Heart right ventricle (tissue), 16 donors: ENCODE data around the gene LYSMD1. TPM values are rescaled to one million over a fixed set of nuclear protein-coding genes. Genes with fewer than 3 reads are reported as not detected.
A peak's percentile ranks its signal among the peaks of the same experiment; 100 is the strongest.

ENCODE experiments used
- ATAC-seq, 8 donors: fragments of 200-7000 bp; cut with Tn5 transposase; one replicate each; pipeline ENCODE4 v1.9.1; 2020; ENCODE audit warnings: mild to moderate bottlenecking in 8 of 8, moderate library complexity in 8 of 8, moderate number of reproducible peaks in 1 of 8
- DNase-seq, 2 donors: peaks; one replicate each; pipeline ENCODE4 v3.0.0-alpha.2; 2020
- H3K27ac ChIP-seq, 10 donors: fragments of 200-600 bp; sonication (generic) in 2 of 10; one replicate each; pipeline versions ENCODE4 v1.5.0 to v1.8.0; 2020 to 2022; ENCODE audit warnings: mild to moderate bottlenecking in 3 of 10
- H3K27me3 ChIP-seq, 7 donors: fragments of 200-600 bp; one replicate each; pipeline ENCODE4 v1.8.0; 2021 to 2022; ENCODE audit warnings: mild to moderate bottlenecking in 2 of 7
- H3K36me3 ChIP-seq, 9 donors: fragments of 200-600 bp; sonication (generic) in 1 of 9; one replicate each; pipeline versions ENCODE4 v1.5.0 to v1.8.0; 2020 to 2022; ENCODE audit warnings: mild to moderate bottlenecking in 2 of 9
- H3K4me1 ChIP-seq, 9 donors: fragments of 200-600 bp; sonication (generic) in 1 of 9; one replicate each; pipeline versions ENCODE4 v1.5.0 to v1.8.0; 2020 to 2022; ENCODE audit warnings: mild to moderate bottlenecking in 4 of 9
- H3K4me3 ChIP-seq, 10 donors: fragments of 200-600 bp; sonication (generic) in 2 of 10; one replicate each; pipeline versions ENCODE4 v1.5.0 to v1.8.0; 2020 to 2022; ENCODE audit warnings: mild to moderate bottlenecking in 7 of 10, moderate library complexity in 2 of 10
- H3K9me3 ChIP-seq, 11 donors: fragments of 200-600 bp in 10 of 11; sonication (generic) in 2 of 11; one replicate each; pipeline versions ENCODE4 v1.5.0 to v1.8.0; 2013 to 2022; ENCODE audit warnings: mild to moderate bottlenecking in 2 of 11, control low read depth in 1 of 11, moderate library complexity in 1 of 11
- CTCF ChIP-seq, 9 donors: fragments of 200-600 bp; sonication (generic) in 2 of 9; IDR thresholded peaks; one replicate each; pipeline versions ENCODE4 v1.5.0 to v1.8.0; 2021 to 2022; ENCODE audit warnings: antibody characterized with exemption in 9 of 9, mild to moderate bottlenecking in 5 of 9, moderate library complexity in 1 of 9
- WGBS, 2 donors: extraction: QIAGEN DNeasy Blood & Tissue Kit; methylation state at CpG; one replicate each; pipeline ENCODE4 v1.1.7; 2013; ENCODE audit warnings: inconsistent platforms in 1 of 2; 5-methylcytosine and 5-hydroxymethylcytosine counted together
- intact Hi-C, 10 donors: fragments of 100-400 bp; cut with DNase I; formaldehyde crosslinking; loops; one replicate each; pipeline versions ENCODE4 v1.11.1 to v1.14.2; 2022
- polyA plus RNA-seq, 2 donors: library from polyadenylated mRNA; stranded (reverse); fragments of 200-250 nt; gene quantifications; one replicate each; pipeline ENCODE4 v1.2.3, GENCODE V29; 2013
- total RNA-seq, 10 donors: library from RNA; stranded (reverse); fragmentation: NEBNext Ultra II Directional in 3 of 10; extraction: Animal tissue kit (Norgen Biotek cat#: 25700) in 3 of 10; gene quantifications; one replicate each; pipeline versions ENCODE4 v1.2.1 to v1.2.4, GENCODE V29; 2021 to 2023
- donor health status: Arrhythmogenic right ventricular cardiomyopathy.
- donor health status: ischemic (EF 13 %, LVEDD 7.1; RV severe dilation, severe dysfunction).
- donor health status: healthy with polysubstance abuse.
- donor health status: DM: no; HTN: yes; CAD: no.
- donor health status: DM: no; HTN: no; CAD: no.
- donor health status: ischemic (EF 25% LVEDD 6.9; RV normal size, moderate dysfunction).
- donor health status: ischemic (EF 25% LVEDD 5.7; RV mildly dilated, moderate dysfunction).
- donor health status: healthy.
- donor health status: DM: yes; HTN: yes; CAD: no.
- donor health status: Ischemic cardiomyopathy.
- donor health status: ischemic (EF 35%, LVEDD 5.7; RV mildly dilated, moderate dysfunction).
- donor health status: nonischemic (EF 11% LVEDD 7.7; RV severe dilation, severe dysfunction).
- donor health status: DM: yes; HTN: yes; CAD: no.
- donor health status: PGD.
- donor health status: ischemic (EF 29% LVEDD 5.4; RV normal size, mild dysfunction).
- donor health status: nonischemic (EF 23%, LVEDD 6.1; RV moderate dilation, normal function).

LYSMD1 gene
- total and polyA plus RNA-seq, 12 donors: 5.7 to 16.5 (median 12.8) TPM

GRCh38 chr1:151130987-151131586 lies 34.6 kb downstream of the LYSMD1 start:
- peak; percentile 76 to 85 for DNase-seq
- no peaks in the 10 kb centered on the region for H3K9me3 ChIP-seq
- H3K27ac ChIP-seq: peak overlapping the region in 9 of 10 donors; percentile 16 to 72 (median 56)
- peak in 5 of 9 donors; percentile 9 to 30 (median 15) for TF ChIP-seq CTCF (IDR thresholded peaks at IDR 0.05)
- peaks cover 0 to 43% (median 12%) of the 10 kb centered on the region in 9 donors for H3K36me3 ChIP-seq
- H3K4me1 ChIP-seq: peaks cover 0 to 29% (median 15%) of the 10 kb centered on the region in 9 donors
- peak overlapping the region in 9 of 10 donors; percentile 10 to 52 (median 41) for H3K4me3 ChIP-seq
- intact Hi-C loops: no loop called here
- ATAC-seq: peak; percentile 69 to 92 (median 90)
- H3K27me3 ChIP-seq: no peaks in the 10 kb centered on the region
- WGBS, 2 donors: 22 to 27% methylated on average over 45 of the region's 45 CpGs

DNA sequence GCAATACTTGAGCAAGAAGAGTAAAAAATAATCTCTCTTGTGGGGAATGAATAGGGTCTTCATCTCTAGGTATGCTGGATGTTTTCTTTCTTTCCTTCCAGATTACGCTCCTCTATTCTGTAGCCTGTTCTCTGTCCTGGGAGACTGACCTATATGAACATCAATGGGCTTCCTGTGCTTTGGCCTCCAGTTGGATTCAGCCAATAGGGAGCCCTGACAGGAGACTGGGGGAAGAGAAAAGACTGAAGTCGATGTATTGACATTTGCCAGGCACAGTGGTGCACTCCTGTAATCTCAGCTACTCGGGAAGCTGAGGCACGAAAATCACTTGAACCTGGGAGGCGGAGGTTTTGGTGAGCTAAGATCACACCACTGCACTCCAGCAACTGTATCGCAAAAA lies 36.9 kb downstream of the LYSMD1 start:
- no peak overlapping the region for H3K4me3 ChIP-seq
- no peaks in the 10 kb centered on the region for H3K9me3 ChIP-seq
- 43 to 53% methylated on average over 6 of the region's 6 CpGs for WGBS, 2 donors
- no peak for TF ChIP-seq CTCF (IDR thresholded peaks at IDR 0.05)
- H3K36me3 ChIP-seq: peaks cover 0 to 32% (median 0%) of the 10 kb centered on the region in 9 donors
- H3K27ac ChIP-seq: no peak overlapping the region
- intact Hi-C loops: no loop called here
- peaks cover 0 to 25% (median 15%) of the 10 kb centered on the region in 9 donors for H3K4me1 ChIP-seq
- H3K27me3 ChIP-seq: no peaks in the 10 kb centered on the region
- DNase-seq (no peak), ATAC-seq (no peak)

DNA sequence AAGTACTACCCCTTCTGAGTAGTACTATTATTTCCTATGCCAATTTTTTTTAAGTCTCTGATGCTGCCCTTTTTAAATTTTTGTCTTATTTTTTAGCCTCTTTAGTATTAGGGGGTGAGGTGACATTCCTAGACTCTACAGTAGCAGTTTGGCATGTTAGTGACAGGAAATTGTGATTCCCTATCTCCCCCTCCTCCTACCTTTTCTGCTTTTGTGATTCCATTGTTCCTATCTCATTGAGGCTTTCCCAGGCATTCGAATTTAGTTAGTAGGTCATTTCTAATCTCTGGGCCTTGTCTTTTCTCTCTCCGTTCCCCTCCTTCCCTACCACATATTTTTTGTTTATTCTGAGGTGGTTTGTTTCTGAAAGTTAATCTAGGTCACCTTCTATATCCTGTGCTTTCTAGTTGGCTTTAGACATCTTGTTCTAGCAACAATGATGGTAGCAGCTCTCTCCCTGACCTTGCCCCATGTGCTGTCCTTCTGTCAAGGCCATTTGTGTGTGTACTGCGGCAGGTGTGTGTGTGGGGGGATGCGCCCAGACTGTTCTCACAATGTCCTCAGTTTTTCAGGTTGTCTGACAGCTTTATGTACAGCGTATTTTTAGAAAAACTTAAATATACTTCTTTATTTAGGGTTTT lies 40.8 kb downstream of the LYSMD1 start:
- TF ChIP-seq CTCF (IDR thresholded peaks at IDR 0.05): no peak
- ATAC-seq (no peak), DNase-seq (no peak)
- no peak overlapping the region for H3K4me3 ChIP-seq
- 78 to 79% methylated on average over 5 of the region's 5 CpGs for WGBS, 2 donors
- no peaks in the 10 kb centered on the region for H3K27me3 ChIP-seq
- intact Hi-C loops: no loop called here
- peaks cover 0 to 7% (median 0%) of the 10 kb centered on the region in 9 donors for H3K4me1 ChIP-seq
- H3K36me3 ChIP-seq: peaks cover 0 to 54% (median 0%) of the 10 kb centered on the region in 9 donors
- H3K9me3 ChIP-seq: no peaks in the 10 kb centered on the region
- H3K27ac ChIP-seq: no peak overlapping the region

DNA sequence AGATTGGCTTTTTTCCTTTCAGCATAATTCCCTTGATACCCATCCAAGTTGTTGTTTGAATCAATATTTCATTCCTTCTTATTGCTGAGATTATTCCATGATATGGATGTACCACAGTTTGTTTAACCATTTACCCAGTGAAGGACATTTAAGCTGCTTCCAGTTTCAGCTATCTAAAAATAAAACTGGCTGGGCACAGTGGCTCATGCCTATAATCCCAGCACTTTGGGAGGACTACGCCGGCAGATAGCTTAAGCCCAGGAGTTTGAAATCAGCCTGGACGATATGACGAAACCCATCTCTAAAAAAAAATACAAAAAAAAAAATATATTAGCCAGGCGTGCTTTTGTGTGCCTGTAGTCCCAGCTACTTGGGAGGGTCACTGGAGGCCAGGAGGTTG lies 51.8 kb downstream of the LYSMD1 start:
- peaks cover 0 to 76% (median 29%) of the 10 kb centered on the region in 9 donors for H3K36me3 ChIP-seq
- H3K27me3 ChIP-seq: no peaks in the 10 kb centered on the region
- no peak overlapping the region for H3K4me3 ChIP-seq
- no peak for ATAC-seq
- intact Hi-C loops: no loop called here
- no peak overlapping the region for H3K27ac ChIP-seq
- no peak for DNase-seq
- 82 to 83% methylated on average over 5 of the region's 5 CpGs for WGBS, 2 donors
- no peaks in the 10 kb centered on the region for H3K4me1 ChIP-seq
- H3K9me3 ChIP-seq: no peaks in the 10 kb centered on the region
- no peak for TF ChIP-seq CTCF (IDR thresholded peaks at IDR 0.05)

Other genes starting within 250 kb of the LYSMD1 start
- gene SETDB1, start 239.5 kb downstream of the LYSMD1 start, total RNA-seq: 10 to 100 TPM; 14.5 to 23.8 (median 17.6) TPM
- 10 to 100 TPM in 1 of 2 donors, 1 to 10 TPM in 1; 9.1 to 20.9 TPM for gene SETDB1, start 239.5 kb downstream of the LYSMD1 start, polyA plus RNA-seq
- gene CERS2, start 191.1 kb downstream of the LYSMD1 start, total RNA-seq: 10 to 100 TPM; 56.5 to 99.4 (median 73.5) TPM
- 100 to 1,000 TPM in 1 of 2 donors, 10 to 100 TPM in 1; 79.2 to 104 TPM for gene CERS2, start 191.1 kb downstream of the LYSMD1 start, polyA plus RNA-seq
- gene ANXA9, start 183.6 kb downstream of the LYSMD1 start, total RNA-seq: under 1 TPM in 4 of 10 donors, not detected in 6; 0.15 to 0.36 (median 0.20) TPM
- gene ANXA9, start 183.6 kb downstream of the LYSMD1 start, polyA plus RNA-seq: under 1 TPM; 0.06 to 0.15 TPM
- 10 to 100 TPM; 40.7 to 70.6 (median 55.7) TPM for gene MINDY1, start 159.0 kb downstream of the LYSMD1 start, total RNA-seq
- gene MINDY1, start 159.0 kb downstream of the LYSMD1 start, polyA plus RNA-seq: 10 to 100 TPM in 1 of 2 donors, 1 to 10 TPM in 1; 9.8 to 18.7 TPM
- 10 to 100 TPM; 37.5 to 50.1 (median 46.0) TPM for gene PRUNE1, start 157.5 kb downstream of the LYSMD1 start, total RNA-seq
- 10 to 100 TPM; 11.5 to 24.4 TPM for gene PRUNE1, start 157.5 kb downstream of the LYSMD1 start, polyA plus RNA-seq
- under 1 TPM; 0.21 to 0.78 (median 0.32) TPM for gene BNIPL, start 129.3 kb downstream of the LYSMD1 start, total RNA-seq
- gene BNIPL, start 129.3 kb downstream of the LYSMD1 start, polyA plus RNA-seq: 1 to 10 TPM in 1 of 2 donors, under 1 TPM in 1; 0.06 to 1.8 TPM
- gene C1orf56, start 118.2 kb downstream of the LYSMD1 start, total RNA-seq: 10 to 100 TPM in 3 of 10 donors, 1 to 10 TPM in 7; 5.4 to 12.6 (median 8.0) TPM
- gene C1orf56, start 118.2 kb downstream of the LYSMD1 start, polyA plus RNA-seq: 1 to 10 TPM; 5.2 to 5.8 TPM
- gene CDC42SE1, start 106.3 kb downstream of the LYSMD1 start, total RNA-seq: 10 to 100 TPM; 26.1 to 45.6 (median 30.5) TPM
- 10 to 100 TPM; 28.6 to 34.1 TPM for gene CDC42SE1, start 106.3 kb downstream of the LYSMD1 start, polyA plus RNA-seq
- gene MLLT11, start 105.5 kb downstream of the LYSMD1 start, total RNA-seq: 10 to 100 TPM in 7 of 10 donors, 1 to 10 TPM in 3; 1.4 to 57.8 (median 28.1) TPM
- 10 to 100 TPM in 1 of 2 donors, 1 to 10 TPM in 1; 4.9 to 11.3 TPM for gene MLLT11, start 105.5 kb downstream of the LYSMD1 start, polyA plus RNA-seq
- gene GABPB2, start 95.1 kb downstream of the LYSMD1 start, total RNA-seq: 10 to 100 TPM in 9 of 10 donors, 1 to 10 TPM in 1; 9.1 to 14.4 (median 10.6) TPM
- gene GABPB2, start 95.1 kb downstream of the LYSMD1 start, polyA plus RNA-seq: 10 to 100 TPM in 1 of 2 donors, 1 to 10 TPM in 1; 3.4 to 11.4 TPM
- 10 to 100 TPM; 23.2 to 68.1 (median 54.9) TPM for gene SEMA6C, start 19.3 kb downstream of the LYSMD1 start, total RNA-seq
- gene SEMA6C, start 19.3 kb downstream of the LYSMD1 start, polyA plus RNA-seq: 100 to 1,000 TPM in 1 of 2 donors, 10 to 100 TPM in 1; 15.7 to 141 TPM
- gene TNFAIP8L2, start 9.3 kb downstream of the LYSMD1 start, total RNA-seq: 1 to 10 TPM in 4 of 10 donors, under 1 TPM in 5, not detected in 1; 0.35 to 5.8 (median 0.71) TPM
- gene TNFAIP8L2, start 9.3 kb downstream of the LYSMD1 start, polyA plus RNA-seq: 1 to 10 TPM; 2.4 to 4.0 TPM
- 10 to 100 TPM; 12.9 to 26.6 (median 18.3) TPM for gene SCNM1, start 242 bp upstream of the LYSMD1 start, total RNA-seq
- 10 to 100 TPM; 52.3 to 57.6 TPM for gene SCNM1, start 242 bp upstream of the LYSMD1 start, polyA plus RNA-seq
- gene TMOD4, start 10.1 kb upstream of the LYSMD1 start, total RNA-seq: under 1 TPM in 2 of 10 donors, not detected in 8; 0.46 to 0.74 TPM
- gene TMOD4, start 10.1 kb upstream of the LYSMD1 start, polyA plus RNA-seq: under 1 TPM; 0.06 to 0.88 TPM
- 10 to 100 TPM; 29.6 to 47.2 (median 39.6) TPM for gene VPS72, start 24.3 kb upstream of the LYSMD1 start, total RNA-seq
- 10 to 100 TPM; 24.8 to 33.4 TPM for gene VPS72, start 24.3 kb upstream of the LYSMD1 start, polyA plus RNA-seq
- 10 to 100 TPM; 32.4 to 48.0 (median 39.2) TPM for gene PIP5K1A, start 32.6 kb upstream of the LYSMD1 start, total RNA-seq
- gene PIP5K1A, start 32.6 kb upstream of the LYSMD1 start, polyA plus RNA-seq: 10 to 100 TPM; 11.5 to 32.2 TPM
- gene PSMD4, start 88.8 kb upstream of the LYSMD1 start, total RNA-seq: 100 to 1,000 TPM; 119 to 157 (median 147) TPM
- 100 to 1,000 TPM; 222 to 300 TPM for gene PSMD4, start 88.8 kb upstream of the LYSMD1 start, polyA plus RNA-seq
- 10 to 100 TPM; 10.4 to 15.1 (median 13.1) TPM for gene ZNF687, start 116.4 kb upstream of the LYSMD1 start, total RNA-seq
- 1 to 10 TPM; 5.9 to 8.0 TPM for gene ZNF687, start 116.4 kb upstream of the LYSMD1 start, polyA plus RNA-seq
- gene PI4KB, start 161.5 kb upstream of the LYSMD1 start, total RNA-seq: 10 to 100 TPM; 37.1 to 52.1 (median 42.5) TPM
- gene PI4KB, start 161.5 kb upstream of the LYSMD1 start, polyA plus RNA-seq: 10 to 100 TPM; 17.6 to 29.0 TPM
- 10 to 100 TPM; 12.6 to 38.4 (median 24.0) TPM for gene RFX5, start 181.3 kb upstream of the LYSMD1 start, total RNA-seq
- gene RFX5, start 181.3 kb upstream of the LYSMD1 start, polyA plus RNA-seq: 1 to 10 TPM; 6.5 to 8.9 TPM
- gene SELENBP1, start 206.8 kb upstream of the LYSMD1 start, total RNA-seq: 100 to 1,000 TPM in 1 of 10 donors, 10 to 100 TPM in 9; 32.3 to 112 (median 59.7) TPM
- 10 to 100 TPM; 20.7 to 54.1 TPM for gene SELENBP1, start 206.8 kb upstream of the LYSMD1 start, polyA plus RNA-seq
- gene PSMB4, start 233.7 kb upstream of the LYSMD1 start, total RNA-seq: 100 to 1,000 TPM; 169 to 241 (median 203) TPM
- 100 to 1,000 TPM; 343 to 441 TPM for gene PSMB4, start 233.7 kb upstream of the LYSMD1 start, polyA plus RNA-seq